Progenitor cell of endocrine pancreas (in vitro differentiated cells): ENCODE results near the gene HES4. TPM values are rescaled to one million over a fixed set of nuclear protein-coding genes. Genes with fewer than 3 reads are reported as not detected.

Source experiments
- DNase-seq: peaks from one replicate; pipeline ENCODE4 v3.0.0; 2021; ENCODE audit warnings: low spot score; ENCODE audit not compliant: unreplicated experiment
- H3K27ac Mint-ChIP-seq: 2 replicates; pipeline ENCODE4 v1.8.0; 2021; ENCODE audit warnings: mild to moderate bottlenecking, moderate library complexity, mixed read lengths
- H3K27me3 Mint-ChIP-seq: 2 replicates; pipeline ENCODE4 v1.8.0; 2021; ENCODE audit warnings: mixed read lengths
- H3K36me3 Mint-ChIP-seq: 2 replicates; pipeline ENCODE4 v1.8.0; 2022; ENCODE audit warnings: mixed read lengths; ENCODE audit not compliant: insufficient read depth
- H3K4me1 Mint-ChIP-seq: 2 replicates; pipeline ENCODE4 v1.8.0; 2021; ENCODE audit warnings: low read depth, mixed read lengths
- H3K4me3 Mint-ChIP-seq: 2 replicates; pipeline ENCODE4 v1.8.0; 2021; ENCODE audit warnings: low read depth, mild to moderate bottlenecking, moderate library complexity, mixed read lengths
- H3K9me3 Mint-ChIP-seq: 2 replicates; pipeline ENCODE4 v1.8.0; 2021; ENCODE audit warnings: low read depth, mixed read lengths
- CTCF ChIP-seq: fragments of 200-600 bp; sonication (generic); IDR thresholded peaks from one replicate; pipeline ENCODE4 v1.5.0; 2021; ENCODE audit warnings: antibody characterized with exemption, mild to moderate bottlenecking; ENCODE audit not compliant: unreplicated experiment
- total RNA-seq: library from RNA; stranded (reverse); gene quantifications from 2 replicates; pipeline ENCODE4 v1.2.1, GENCODE V29; 2021

The HES4 gene
- total RNA-seq, 1 donor from 2014 or later, result 83.8 TPM

GRCh38 chr1:1042835-1043234 is 42.9 kb upstream of the HES4 start:
- peak overlapping the region; percentile 49 for H3K27ac Mint-ChIP-seq
- TF ChIP-seq CTCF, result no peak
- no peak overlapping the region for H3K4me3 Mint-ChIP-seq
- DNase-seq, result no peak
- peaks cover 17% of the 10 kb centered on the region for H3K27me3 Mint-ChIP-seq
- peaks cover 2% of the 10 kb centered on the region for H3K4me1 Mint-ChIP-seq
- H3K36me3 Mint-ChIP-seq, result peaks cover 19% of the 10 kb centered on the region
- H3K9me3 Mint-ChIP-seq, result no peaks in the 10 kb centered on the region

- Mint-ChIP-seq H3K27ac (no peak overlapping the region), H3K4me3 (no peak overlapping the region), H3K4me1 (peaks cover 2% of the 10 kb centered on the region), H3K9me3 (no peaks in the 10 kb centered on the region), H3K36me3 (peaks cover 15% of the 10 kb centered on the region), H3K27me3 (peaks cover 20% of the 10 kb centered on the region)
- no peak for DNase-seq
- no peak for TF ChIP-seq CTCF
Observed at GRCh38 chr1:1041873-1042272, 42.0 kb upstream of the HES4 start.

GRCh38 chr1:1041092-1041523 is 41.2 kb upstream of the HES4 start:
- Mint-ChIP-seq H3K9me3 (no peaks in the 10 kb centered on the region), H3K4me3 (no peak overlapping the region), H3K27me3 (peaks cover 20% of the 10 kb centered on the region), H3K36me3 (peaks cover 16% of the 10 kb centered on the region), H3K4me1 (peaks cover 2% of the 10 kb centered on the region), H3K27ac (no peak overlapping the region)
- DNase-seq, result no peak
- no peak for TF ChIP-seq CTCF

- DNase-seq, result peak; percentile 57
- peak; percentile 27 for TF ChIP-seq CTCF
- Mint-ChIP-seq H3K36me3 (peaks cover 18% of the 10 kb centered on the region), H3K4me3 (no peak overlapping the region), H3K4me1 (peaks cover 2% of the 10 kb centered on the region), H3K27me3 (peaks cover 20% of the 10 kb centered on the region), H3K9me3 (no peaks in the 10 kb centered on the region), H3K27ac (no peak overlapping the region)
Observed at GRCh38 chr1:1040004-1040991, 40.4 kb upstream of the HES4 start.

- Mint-ChIP-seq H3K9me3 (no peaks in the 10 kb centered on the region), H3K4me3 (no peak overlapping the region), H3K27me3 (peaks cover 20% of the 10 kb centered on the region), H3K36me3 (peaks cover 13% of the 10 kb centered on the region), H3K4me1 (peaks cover 2% of the 10 kb centered on the region), H3K27ac (no peak overlapping the region)
- TF ChIP-seq CTCF, result no peak
- DNase-seq, result no peak
Observed at GRCh38 chr1:1039145-1039910, 39.4 kb upstream of the HES4 start.
